HG03575 (cell line): ENCODE data around the gene TAMALIN.

Experiments used
- ATAC-seq: cut with Tn5 transposase; IDR thresholded peaks from one replicate; pipeline ENCODE4 v1.9.1; 2021; ENCODE audit not compliant: unreplicated experiment, insufficient number of reproducible peaks, low FRiP score; ENCODE audit errors: extremely low read depth

The TAMALIN gene

GRCh38 chr12:52062167-52063081 is 55.7 kb downstream of the TAMALIN start:
- ATAC-seq, result no peak

- ATAC-seq, result no peak
These were observed 56.6 kb downstream of the TAMALIN start for GRCh38 chr12:52063082-52063924.

- no peak for ATAC-seq
These were observed 57.4 kb downstream of the TAMALIN start for GRCh38 chr12:52063981-52064649.
